Measurements from ENCODE around the gene INO80D.

INO80D gene

DNA sequence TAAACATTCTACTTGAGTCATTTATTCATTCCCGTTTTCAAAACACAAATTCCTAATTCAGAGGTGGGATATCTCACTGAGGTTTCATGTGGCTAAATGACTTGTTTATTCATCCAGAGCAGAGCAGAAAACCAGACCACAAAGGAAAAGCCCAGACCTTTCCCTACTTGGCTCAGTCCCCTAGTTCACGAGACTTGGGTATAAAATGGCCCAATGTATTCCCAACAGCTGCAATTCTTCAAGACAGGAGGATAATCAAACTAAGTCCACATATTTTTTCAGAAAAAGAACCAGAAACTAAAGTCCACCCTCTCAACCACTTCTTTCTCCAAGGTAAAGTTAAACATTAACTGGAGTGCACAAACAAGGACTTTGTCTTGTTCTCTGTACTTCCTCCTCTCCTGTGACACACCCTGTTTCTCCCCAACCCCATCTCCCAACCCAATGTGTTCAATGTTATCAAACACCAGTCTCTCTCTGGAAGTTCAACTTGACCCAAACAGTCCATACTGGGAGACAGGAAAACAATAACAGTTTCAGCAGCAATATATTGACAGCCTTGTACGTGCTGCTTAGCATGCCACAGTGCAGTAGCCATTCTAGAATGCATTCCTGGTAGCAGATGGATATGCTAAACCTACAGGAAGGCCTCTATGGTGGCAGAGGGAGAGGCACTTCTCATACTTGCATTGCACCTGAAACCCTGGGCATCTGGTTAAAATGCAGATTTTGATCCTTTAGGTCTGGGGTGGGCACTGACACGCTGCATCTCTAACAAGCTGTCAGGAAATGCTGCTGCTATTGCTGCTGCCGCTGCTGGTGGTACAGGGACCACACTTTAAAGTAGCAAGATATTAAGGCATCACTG, 110.7 kb downstream of the INO80D start:
- no peak for DNase-seq

DNA sequence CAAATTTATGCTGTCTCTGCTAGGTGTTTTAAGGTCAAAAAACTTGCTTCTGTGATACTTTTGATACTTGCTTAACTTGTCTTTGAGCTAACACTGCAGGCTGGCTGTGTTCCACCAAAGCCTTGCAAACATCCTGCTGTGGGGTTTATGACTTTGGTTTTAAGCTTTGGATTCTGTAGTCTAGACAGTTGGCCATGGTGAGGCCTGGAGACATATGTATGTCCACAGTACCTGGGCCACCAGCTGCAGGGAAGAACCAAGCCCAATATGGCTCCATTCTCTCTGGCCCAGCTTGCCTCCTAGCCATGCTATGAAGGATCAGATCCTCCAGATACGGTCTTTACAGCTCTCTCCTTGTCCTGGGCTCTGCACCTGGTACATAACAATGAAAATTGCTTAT, 113.9 kb downstream of the INO80D start:
- DNase-seq = no peak

DNA sequence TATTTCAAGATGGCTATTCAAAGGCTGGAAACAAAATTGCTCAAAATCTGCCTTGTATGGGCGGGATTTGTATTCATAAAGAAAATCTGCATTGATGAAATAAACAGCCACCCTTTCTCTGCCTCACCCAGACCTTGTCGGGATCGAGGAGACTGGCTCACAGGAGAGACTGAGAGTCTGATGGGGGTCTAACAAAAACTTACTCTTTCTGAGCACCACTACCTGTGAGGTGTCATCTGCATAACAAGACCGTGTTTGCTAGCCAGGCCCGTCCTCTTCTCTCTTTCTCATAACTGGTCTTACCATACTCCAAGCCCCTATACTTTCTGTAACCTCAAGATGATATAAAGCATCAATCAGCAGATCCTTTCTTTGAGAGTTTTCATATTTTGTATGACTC, 115.6 kb downstream of the INO80D start:
- DNase-seq = no peak

- DNase-seq = no peak
Measured at GRCh38 chr2:205969584-205969983, 116.4 kb downstream of the INO80D start.

- no peak for DNase-seq
Measured at GRCh38 chr2:205967391-205968075, 118.4 kb downstream of the INO80D start.

- DNase-seq = no peak
Measured at GRCh38 chr2:205965707-205966106, 120.3 kb downstream of the INO80D start.

- DNase-seq = no peak
Measured at GRCh38 chr2:205964111-205964761, 121.7 kb downstream of the INO80D start.

- no peak for DNase-seq
Measured at GRCh38 chr2:205959521-205959920, 126.5 kb downstream of the INO80D start.

DNA sequence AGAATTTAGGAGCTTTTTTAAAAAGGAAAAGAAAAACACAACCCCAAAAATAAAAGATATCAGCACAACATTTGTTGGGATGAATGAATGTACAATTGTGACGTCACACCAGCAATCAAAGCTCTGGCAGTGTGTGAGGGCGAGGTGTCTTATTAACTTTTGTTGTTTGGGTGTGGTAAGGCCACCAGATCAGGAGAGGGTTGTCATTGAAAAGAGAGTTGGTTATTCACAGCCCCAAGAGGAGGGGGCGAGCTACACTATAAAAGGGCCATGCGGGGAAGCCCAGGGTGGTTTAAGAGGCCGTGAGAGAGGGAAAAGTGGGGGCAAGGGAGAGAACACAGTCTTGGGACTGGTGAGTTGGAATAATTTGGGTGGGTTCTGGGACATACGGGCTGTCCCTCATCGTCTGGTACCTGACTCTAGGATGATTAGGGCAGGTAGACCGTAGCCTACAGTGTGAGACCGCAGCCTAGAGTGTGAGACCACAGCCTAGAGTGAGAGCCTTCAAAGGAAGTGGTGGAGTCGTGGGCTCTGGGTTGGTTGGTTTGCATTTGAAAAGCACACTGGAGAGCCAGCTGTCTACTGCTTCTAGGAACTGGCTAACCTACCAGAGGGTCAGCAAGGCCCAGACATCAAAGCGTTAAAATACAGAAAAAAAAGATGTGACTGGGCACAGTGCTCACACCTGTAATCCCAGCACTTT, 128.4 kb downstream of the INO80D start:
- DNase-seq = no peak

DNA sequence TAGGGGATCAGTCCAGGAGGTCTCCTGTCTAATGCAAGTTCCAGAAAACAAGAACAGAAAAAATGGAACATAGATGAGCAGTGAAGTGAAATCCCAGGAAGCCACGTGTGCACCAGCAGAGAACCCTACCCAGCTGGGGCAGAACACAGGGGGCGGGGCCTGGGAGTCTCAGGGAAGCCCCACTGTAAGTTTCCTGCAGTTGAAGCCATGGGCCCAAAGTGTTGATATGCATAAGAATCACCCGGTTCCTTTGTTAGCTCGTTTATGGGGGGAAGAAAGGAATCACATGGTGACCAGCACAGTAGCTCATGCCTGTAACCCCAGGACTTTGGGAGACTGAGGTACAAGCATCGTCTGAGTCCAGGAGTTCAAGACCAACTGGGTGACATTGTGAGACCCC, 131.3 kb downstream of the INO80D start:
- DNase-seq = no peak

GRCh38 chr2:205952282-205952681, 133.7 kb downstream of the INO80D start:
- no peak for DNase-seq

- DNase-seq = no peak
Measured at GRCh38 chr2:205948883-205949282, 137.1 kb downstream of the INO80D start.

DNA sequence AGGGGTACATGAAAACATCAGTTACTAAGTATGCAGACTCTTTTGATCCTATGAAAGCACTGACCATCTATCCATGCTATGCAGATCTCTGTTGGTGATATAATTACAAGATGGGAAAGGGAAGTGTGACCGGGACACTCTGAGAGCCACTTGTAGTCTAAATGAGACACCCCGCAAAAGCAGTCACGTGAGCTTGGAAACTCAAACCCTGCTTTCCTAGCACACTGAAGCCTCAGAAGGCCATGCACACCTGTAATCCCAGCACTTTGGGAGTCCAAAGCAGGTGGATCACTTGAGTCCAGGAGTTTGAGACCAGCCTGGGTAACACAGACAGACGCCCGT, 137.5 kb downstream of the INO80D start:
- DNase-seq = no peak

- DNase-seq = peak; percentile 35 to 51
Measured at GRCh38 chr2:205947621-205948495, 138.1 kb downstream of the INO80D start.

DNA sequence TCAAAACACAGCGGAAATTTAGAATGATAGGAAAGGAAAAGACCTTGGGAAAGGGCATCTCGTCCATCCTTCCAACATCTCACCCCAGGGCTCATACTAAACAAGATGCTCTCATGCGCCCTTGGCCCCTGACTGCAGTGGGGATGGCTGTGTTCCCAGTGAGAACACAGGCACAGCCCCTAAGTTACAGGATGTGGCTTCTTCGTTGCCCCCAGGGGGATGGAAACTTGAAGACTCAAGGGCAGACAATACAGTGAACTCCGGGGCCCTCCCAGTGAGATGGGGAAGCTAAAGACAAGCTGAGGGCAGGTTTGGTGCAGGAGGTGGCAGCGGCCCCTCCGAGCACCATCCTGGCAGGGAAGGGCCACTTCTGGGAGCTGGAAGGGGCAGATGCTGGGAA, 139.7 kb downstream of the INO80D start:
- DNase-seq = no peak

Data from activated CD4-positive, alpha-beta T cell treated with anti-CD3 and anti-CD28 coated beads, Interleukin-2, amount 50 U/mL, for 4 hours (primary cell).